Mesendoderm (in vitro differentiated cells): ENCODE results near the gene HHIPL1.

ENCODE experiments used
- DNase-seq: peaks from one replicate; pipeline ENCODE4 v3.0.0; 2013
- H2AK5ac ChIP-seq: 2 replicates; pipeline ENCODE4 v1.6.1; 2013; ENCODE audit warnings: low read length, inconsistent platforms
- H2BK120ac ChIP-seq: 2 replicates; pipeline ENCODE4 v1.6.1; 2013; ENCODE audit warnings: low read depth, mild to moderate bottlenecking, low read length, moderate library complexity, mixed read lengths
- H2BK15ac ChIP-seq: replicated peaks from 2 replicates; pipeline ENCODE4 v1.6.1; 2013; ENCODE audit warnings: low read depth, mild to moderate bottlenecking, moderate library complexity
- H2BK5ac ChIP-seq: 2 replicates; pipeline ENCODE4 v1.6.1; 2013; ENCODE audit warnings: low read length, inconsistent platforms
- H3K18ac ChIP-seq: 2 replicates; pipeline ENCODE4 v1.6.1; 2013; ENCODE audit warnings: mild to moderate bottlenecking, low read length, mixed read lengths
- H3K23ac ChIP-seq: one replicate; pipeline ENCODE4 v1.6.1; 2013; ENCODE audit warnings: low read length
- H3K27ac ChIP-seq: 2 replicates; pipeline ENCODE4 v1.5.1; 2013; ENCODE audit warnings: low read depth, mild to moderate bottlenecking, inconsistent platforms, low read length, moderate library complexity
- H3K27me3 ChIP-seq: 2 replicates; pipeline ENCODE4 v1.6.1; 2013; ENCODE audit warnings: low read length, control low read depth, mild to moderate bottlenecking, inconsistent platforms; ENCODE audit not compliant: insufficient read depth, poor library complexity
- H3K36me3 ChIP-seq: 2 replicates; pipeline ENCODE4 v1.6.1; 2013; ENCODE audit warnings: low read length, inconsistent platforms; ENCODE audit not compliant: control insufficient read depth, insufficient read depth
- H3K4ac ChIP-seq: one replicate; pipeline ENCODE4 v1.6.1; 2013; ENCODE audit warnings: low read depth, mild to moderate bottlenecking, low read length, moderate library complexity
- H3K4me1 ChIP-seq: 2 replicates; pipeline ENCODE4 v1.6.1; 2013; ENCODE audit warnings: low read depth, low read length, inconsistent platforms; ENCODE audit not compliant: control insufficient read depth
- H3K4me2 ChIP-seq: 2 replicates; pipeline ENCODE4 v1.6.1; 2013; ENCODE audit warnings: low read length
- H3K4me3 ChIP-seq: 2 replicates; pipeline ENCODE4 v1.5.1; 2013; ENCODE audit warnings: mild to moderate bottlenecking, low read length
- H3K56ac ChIP-seq: one replicate; pipeline ENCODE4 v1.6.1; 2013; ENCODE audit warnings: low read length
- H3K79me1 ChIP-seq: 2 replicates; pipeline ENCODE4 v1.6.1; 2013; ENCODE audit warnings: low read length, inconsistent platforms
- H3K79me2 ChIP-seq: 2 replicates; pipeline ENCODE4 v1.6.1; 2013; ENCODE audit warnings: mild to moderate bottlenecking, low read length; ENCODE audit not compliant: control insufficient read depth, insufficient read depth
- H3K9ac ChIP-seq: 2 replicates; pipeline ENCODE4 v1.6.1; 2013; ENCODE audit warnings: low read length, inconsistent platforms
- H4K5ac ChIP-seq: one replicate; pipeline ENCODE4 v1.6.1; 2013; ENCODE audit warnings: low read length
- H4K8ac ChIP-seq: one replicate; pipeline ENCODE4 v1.6.1; 2013; ENCODE audit warnings: low read depth, mild to moderate bottlenecking, control low read depth, low read length, moderate library complexity
- WGBS: extraction: QIAGEN DNeasy Blood & Tissue Kit; methylation state at CpG from one replicate; pipeline ENCODE4 v1.1.7; 2013; ENCODE audit warnings: low lambda C conversion rate, missing lambda C conversion rate; ENCODE audit not compliant: insufficient coverage; ENCODE audit errors: extremely low coverage; 5-methylcytosine and 5-hydroxymethylcytosine counted together

The HHIPL1 gene

GRCh38 chr14:99649219-99649618 lies 4.3 kb downstream of the HHIPL1 start:
- H2BK120ac ChIP-seq, result no peak overlapping the region
- no peak overlapping the region for H3K18ac ChIP-seq
- H3K27me3 ChIP-seq, result no peaks in the 10 kb centered on the region
- no peak overlapping the region for H3K4me2 ChIP-seq
- no peak overlapping the region for H3K9ac ChIP-seq
- H4K8ac ChIP-seq, result no peak overlapping the region
- no peaks in the 10 kb centered on the region for H3K79me1 ChIP-seq
- no peak overlapping the region for H3K23ac ChIP-seq
- no peaks in the 10 kb centered on the region for H3K79me2 ChIP-seq
- H3K4ac ChIP-seq, result no peak overlapping the region
- no peak overlapping the region for H3K4me3 ChIP-seq
- H4K5ac ChIP-seq, result no peak overlapping the region
- WGBS, result no CpG with 5 or more reads among the region's 8 CpGs
- H3K27ac ChIP-seq, result no peak overlapping the region
- H2BK15ac ChIP-seq, result no peak overlapping the region
- H3K56ac ChIP-seq, result no peak overlapping the region
- H3K4me1 ChIP-seq, result peaks cover 8% of the 10 kb centered on the region
- no peak overlapping the region for H2BK5ac ChIP-seq
- no peak for DNase-seq
- no peak overlapping the region for H2AK5ac ChIP-seq
- no peaks in the 10 kb centered on the region for H3K36me3 ChIP-seq

GRCh38 chr14:99649643-99650042 lies 4.7 kb downstream of the HHIPL1 start:
- no peak overlapping the region for H3K23ac ChIP-seq
- H3K18ac ChIP-seq, result no peak overlapping the region
- H3K4me1 ChIP-seq, result peaks cover 8% of the 10 kb centered on the region
- H3K9ac ChIP-seq, result no peak overlapping the region
- H3K79me1 ChIP-seq, result no peaks in the 10 kb centered on the region
- H4K8ac ChIP-seq, result no peak overlapping the region
- H4K5ac ChIP-seq, result no peak overlapping the region
- no peak overlapping the region for H3K56ac ChIP-seq
- no peaks in the 10 kb centered on the region for H3K79me2 ChIP-seq
- H2BK5ac ChIP-seq, result no peak overlapping the region
- no peak overlapping the region for H3K4ac ChIP-seq
- DNase-seq, result no peak
- H3K27ac ChIP-seq, result no peak overlapping the region
- no peaks in the 10 kb centered on the region for H3K27me3 ChIP-seq
- H2BK120ac ChIP-seq, result no peak overlapping the region
- H3K4me2 ChIP-seq, result no peak overlapping the region
- WGBS, result no CpG with 5 or more reads among the region's 8 CpGs
- H2BK15ac ChIP-seq, result no peak overlapping the region
- H3K36me3 ChIP-seq, result no peaks in the 10 kb centered on the region
- H3K4me3 ChIP-seq, result no peak overlapping the region
- H2AK5ac ChIP-seq, result no peak overlapping the region

- Histone ChIP-seq H3K79me1 (no peaks in the 10 kb centered on the region), H2BK120ac (no peak overlapping the region), H3K27ac (no peak overlapping the region), H4K5ac (no peak overlapping the region), H3K4me2 (no peak overlapping the region), H3K27me3 (no peaks in the 10 kb centered on the region), H2BK5ac (no peak overlapping the region), H4K8ac (no peak overlapping the region), H2AK5ac (no peak overlapping the region), H3K36me3 (no peaks in the 10 kb centered on the region), H3K18ac (no peak overlapping the region), H3K9ac (no peak overlapping the region), H3K56ac (no peak overlapping the region), H3K4ac (no peak overlapping the region), H3K4me3 (no peak overlapping the region), H3K23ac (no peak overlapping the region), H3K4me1 (peaks cover 8% of the 10 kb centered on the region), H2BK15ac (no peak overlapping the region), H3K79me2 (no peaks in the 10 kb centered on the region)
- WGBS, result no CpG with 5 or more reads among the region's 9 CpGs
- no peak for DNase-seq
These were observed 5.3 kb downstream of the HHIPL1 start for GRCh38 chr14:99650189-99650588.

- H3K56ac ChIP-seq, result no peak overlapping the region
- no peak overlapping the region for H2BK120ac ChIP-seq
- H2BK15ac ChIP-seq, result no peak overlapping the region
- H2BK5ac ChIP-seq, result no peak overlapping the region
- no peaks in the 10 kb centered on the region for H3K79me2 ChIP-seq
- no peak overlapping the region for H3K18ac ChIP-seq
- no peak overlapping the region for H2AK5ac ChIP-seq
- H3K4ac ChIP-seq, result no peak overlapping the region
- H3K4me3 ChIP-seq, result no peak overlapping the region
- H3K9ac ChIP-seq, result no peak overlapping the region
- no peak overlapping the region for H3K27ac ChIP-seq
- no CpG with 5 or more reads among the region's 32 CpGs for WGBS
- H3K79me1 ChIP-seq, result no peaks in the 10 kb centered on the region
- H4K8ac ChIP-seq, result no peak overlapping the region
- no peak for DNase-seq
- no peaks in the 10 kb centered on the region for H3K36me3 ChIP-seq
- H3K27me3 ChIP-seq, result no peaks in the 10 kb centered on the region
- H3K23ac ChIP-seq, result no peak overlapping the region
- H3K4me1 ChIP-seq, result peaks cover 8% of the 10 kb centered on the region
- H4K5ac ChIP-seq, result no peak overlapping the region
- no peak overlapping the region for H3K4me2 ChIP-seq
These were observed 7.2 kb downstream of the HHIPL1 start for GRCh38 chr14:99651953-99652746.

GRCh38 chr14:99654235-99654985 lies 9.5 kb downstream of the HHIPL1 start:
- Histone ChIP-seq H3K79me1 (no peaks in the 10 kb centered on the region), H2AK5ac (no peak overlapping the region), H3K36me3 (no peaks in the 10 kb centered on the region), H3K27me3 (no peaks in the 10 kb centered on the region), H3K23ac (no peak overlapping the region), H3K79me2 (no peaks in the 10 kb centered on the region), H2BK5ac (no peak overlapping the region), H2BK120ac (no peak overlapping the region), H2BK15ac (no peak overlapping the region), H3K4me1 (no peaks in the 10 kb centered on the region), H3K56ac (no peak overlapping the region), H3K27ac (no peak overlapping the region), H4K5ac (no peak overlapping the region), H3K9ac (no peak overlapping the region), H3K4me2 (no peak overlapping the region), H4K8ac (no peak overlapping the region), H3K4ac (no peak overlapping the region), H3K18ac (no peak overlapping the region), H3K4me3 (no peak overlapping the region)
- no CpG with 5 or more reads among the region's 7 CpGs for WGBS
- no peak for DNase-seq
